Measurements from ENCODE around the gene CNDP1.
"Not testable (repeated sequence)": the region's sequence is repeated elsewhere in the genome, so short reads cannot be mapped to it uniquely, and the experiment has no call there.

The CNDP1 gene

GRCh38 chr18:74558096-74558495 lies 23.8 kb downstream of the CNDP1 start:
- DNase-seq = no peak
- Mint-ChIP-seq H3K4me3 (no peak overlapping the region), H3K9me3 (no peaks in the 10 kb centered on the region), H3K27me3 (peaks cover 41% of the 10 kb centered on the region), H3K36me3 (no peaks in the 10 kb centered on the region), H3K4me1 (no peaks in the 10 kb centered on the region), H3K27ac (no peak overlapping the region)
- CTCF ChIA-PET = no interaction called here

DNA sequence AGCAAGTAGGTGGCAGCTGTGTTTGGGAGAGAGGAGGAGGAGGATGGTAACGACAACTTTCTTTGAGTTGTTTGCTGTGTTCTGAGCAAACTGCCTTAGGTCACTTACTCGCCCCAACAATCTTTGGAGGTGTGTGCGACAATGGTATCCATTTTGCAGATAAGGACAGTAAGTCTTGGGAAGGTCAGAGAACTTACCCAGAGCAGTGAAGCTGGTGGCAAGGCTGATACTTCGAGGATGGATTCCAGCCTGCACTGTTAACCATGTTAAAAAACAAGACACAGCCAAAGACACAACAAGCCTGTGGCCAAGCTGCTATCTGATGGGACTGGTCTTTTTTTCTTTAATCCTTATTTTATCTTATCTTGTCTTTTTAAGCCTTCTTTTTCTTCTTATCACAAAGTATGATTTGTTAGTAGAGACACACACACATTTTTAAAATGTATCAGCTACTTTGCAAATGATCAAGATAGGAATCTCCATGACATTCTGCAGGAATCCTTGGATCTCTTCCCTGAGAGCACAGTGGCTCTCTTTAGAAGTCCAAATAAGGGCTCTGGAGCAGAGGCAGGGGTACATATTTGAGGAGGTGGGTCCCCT lies 27.9 kb downstream of the CNDP1 start:
- CTCF ChIA-PET = interaction anchor here (0.9 kb wide), 1 partner anchor 10 kb away, joined by 3 read pairs; no protein-coding TSS in a partner anchor

DNA sequence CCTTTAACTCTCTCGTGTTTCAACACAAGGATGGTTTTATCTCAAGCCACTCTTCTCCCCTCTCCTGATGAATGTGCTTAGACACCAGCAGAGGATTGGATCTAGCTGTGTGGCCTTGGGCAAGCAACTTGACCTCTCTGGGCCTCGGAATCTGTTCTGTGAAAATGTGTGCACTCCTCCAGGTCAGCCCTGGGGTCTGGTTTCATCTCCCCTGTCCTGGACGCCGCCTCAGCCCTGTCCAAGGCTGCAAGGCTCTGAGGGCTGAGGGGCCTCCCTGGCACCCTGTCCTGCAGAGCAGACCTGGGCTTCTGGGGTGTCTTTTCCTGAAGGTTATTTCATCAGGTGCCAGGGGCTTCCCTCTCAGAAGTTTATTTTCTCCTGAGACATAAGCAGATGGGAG lies 28.5 kb downstream of the CNDP1 start:
- CTCF ChIA-PET = no interaction called here
- H3K4me3 Mint-ChIP-seq = no peak overlapping the region

More for the DNA sequence above, 27.9 kb downstream of the CNDP1 start:
- peaks cover 8% of the 10 kb centered on the region for H3K9me3 Mint-ChIP-seq
- no peak overlapping the region for H3K27ac Mint-ChIP-seq
- DNase-seq = no peak
- peaks cover 37% of the 10 kb centered on the region for H3K27me3 Mint-ChIP-seq
- no peak overlapping the region for H3K4me3 Mint-ChIP-seq
- no peaks in the 10 kb centered on the region for H3K36me3 Mint-ChIP-seq
- no peaks in the 10 kb centered on the region for H3K4me1 Mint-ChIP-seq

DNA sequence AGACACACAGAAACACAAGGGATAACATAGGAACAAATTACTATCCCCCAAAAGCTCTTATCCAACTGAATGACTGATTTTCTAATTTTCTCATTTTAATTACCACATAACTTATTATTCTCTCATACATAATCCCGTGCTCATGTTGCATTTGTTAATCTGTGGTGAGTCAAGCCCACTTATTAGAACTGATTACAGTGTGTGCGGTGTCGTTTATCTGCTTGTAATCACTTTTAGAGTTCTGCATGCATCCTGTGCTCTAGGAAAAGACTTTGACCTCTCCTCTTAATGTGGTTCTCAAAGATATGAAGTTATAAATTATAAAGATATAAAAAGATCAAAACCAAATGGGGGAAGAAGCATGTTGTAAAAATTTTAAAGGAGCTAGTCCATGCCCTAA lies 29.7 kb downstream of the CNDP1 start:
- no peak overlapping the region for H3K4me3 Mint-ChIP-seq
- DNase-seq = no peak
- peaks cover 49% of the 10 kb centered on the region for H3K27me3 Mint-ChIP-seq
- H3K9me3 Mint-ChIP-seq = peaks cover 10% of the 10 kb centered on the region
- H3K36me3 Mint-ChIP-seq = no peaks in the 10 kb centered on the region
- CTCF ChIA-PET = interaction anchor here (1.1 to 1.5 kb wide), 2 partner anchors 12 to 24 kb away, joined by 3 read pairs; no protein-coding TSS in a partner anchor
- no peaks in the 10 kb centered on the region for H3K4me1 Mint-ChIP-seq
- no peak overlapping the region for H3K27ac Mint-ChIP-seq

More for the DNA sequence above, 28.5 kb downstream of the CNDP1 start:
- no peak for DNase-seq
- peaks cover 41% of the 10 kb centered on the region for H3K27me3 Mint-ChIP-seq
- no peaks in the 10 kb centered on the region for H3K4me1 Mint-ChIP-seq
- H3K9me3 Mint-ChIP-seq = peaks cover 10% of the 10 kb centered on the region
- H3K36me3 Mint-ChIP-seq = no peaks in the 10 kb centered on the region
- H3K27ac Mint-ChIP-seq = no peak overlapping the region

GRCh38 chr18:74565164-74565563 lies 30.9 kb downstream of the CNDP1 start:
- H3K9me3 Mint-ChIP-seq, H3K4me3 Mint-ChIP-seq, DNase-seq, H3K36me3 Mint-ChIP-seq, H3K27ac Mint-ChIP-seq, H3K4me1 Mint-ChIP-seq: not testable (repeated sequence)
- H3K27me3 Mint-ChIP-seq = peaks cover 44% of the 10 kb centered on the region
- CTCF ChIA-PET = interaction anchor here (1.5 kb wide), 1 partner anchor 22 kb away, joined by 3 read pairs; no protein-coding TSS in a partner anchor

DNA sequence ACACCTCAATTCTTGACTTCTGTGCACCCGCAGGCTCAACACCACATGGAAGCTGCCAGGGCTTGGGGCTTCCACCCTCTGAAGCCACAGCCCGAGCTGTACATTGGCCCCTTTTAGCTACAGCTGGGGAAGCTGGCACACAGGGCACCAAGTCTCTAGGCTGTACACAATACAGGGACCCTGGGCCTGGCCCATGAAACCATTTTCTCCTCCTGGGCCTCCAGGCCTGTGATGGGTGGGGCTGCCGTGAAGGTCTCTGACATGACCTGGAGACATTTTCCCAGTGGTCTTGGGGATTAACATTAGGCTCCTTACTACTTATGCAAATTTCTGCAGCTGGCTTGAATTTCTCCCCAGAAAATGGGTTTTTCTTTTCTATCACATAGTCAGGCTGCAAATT lies 31.7 kb downstream of the CNDP1 start:
- H3K36me3 Mint-ChIP-seq, H3K9me3 Mint-ChIP-seq, H3K27ac Mint-ChIP-seq, H3K4me1 Mint-ChIP-seq, H3K4me3 Mint-ChIP-seq, CTCF ChIA-PET, DNase-seq: not testable (repeated sequence)
- H3K27me3 Mint-ChIP-seq = peaks cover 37% of the 10 kb centered on the region

GRCh38 chr18:74567822-74568221 lies 33.5 kb downstream of the CNDP1 start:
- Mint-ChIP-seq H3K4me1 (no peaks in the 10 kb centered on the region), H3K27ac (no peak overlapping the region), H3K9me3 (peaks cover 10% of the 10 kb centered on the region), H3K27me3 (peaks cover 32% of the 10 kb centered on the region), H3K36me3 (no peaks in the 10 kb centered on the region), H3K4me3 (no peak overlapping the region)
- CTCF ChIA-PET = interaction anchor here (1.8 kb wide), 1 partner anchor 16 kb away, joined by 5 read pairs; no protein-coding TSS in a partner anchor
- DNase-seq = no peak

DNA sequence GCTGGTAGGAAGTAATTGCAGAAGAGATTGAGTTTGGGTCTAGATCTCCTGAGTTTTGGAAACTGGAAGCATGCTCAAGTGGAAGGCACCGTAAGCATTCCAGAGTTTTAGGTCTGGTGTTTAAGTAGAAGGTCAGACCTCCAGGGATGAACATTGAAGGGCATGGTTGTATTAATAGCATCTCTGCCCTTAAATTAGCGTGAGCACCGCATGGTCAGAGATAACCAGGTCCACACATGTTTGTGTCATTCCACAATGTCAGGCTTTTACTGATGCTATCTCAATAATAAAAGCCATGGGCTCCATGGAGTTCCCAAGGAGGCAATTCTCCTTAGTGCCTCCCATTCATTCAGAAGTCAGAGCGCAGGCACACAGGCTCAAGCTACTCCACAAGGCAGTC lies 35.1 kb downstream of the CNDP1 start:
- DNase-seq = no peak
- Mint-ChIP-seq H3K4me1 (no peaks in the 10 kb centered on the region), H3K4me3 (no peak overlapping the region), H3K9me3 (peaks cover 10% of the 10 kb centered on the region), H3K27ac (no peak overlapping the region), H3K36me3 (no peaks in the 10 kb centered on the region), H3K27me3 (peaks cover 28% of the 10 kb centered on the region)
- CTCF ChIA-PET = interaction anchor here (0.7 to 1.1 kb wide), 2 partner anchors 11 to 372 kb away, joined by 3 read pairs; no protein-coding TSS in a partner anchor

DNA sequence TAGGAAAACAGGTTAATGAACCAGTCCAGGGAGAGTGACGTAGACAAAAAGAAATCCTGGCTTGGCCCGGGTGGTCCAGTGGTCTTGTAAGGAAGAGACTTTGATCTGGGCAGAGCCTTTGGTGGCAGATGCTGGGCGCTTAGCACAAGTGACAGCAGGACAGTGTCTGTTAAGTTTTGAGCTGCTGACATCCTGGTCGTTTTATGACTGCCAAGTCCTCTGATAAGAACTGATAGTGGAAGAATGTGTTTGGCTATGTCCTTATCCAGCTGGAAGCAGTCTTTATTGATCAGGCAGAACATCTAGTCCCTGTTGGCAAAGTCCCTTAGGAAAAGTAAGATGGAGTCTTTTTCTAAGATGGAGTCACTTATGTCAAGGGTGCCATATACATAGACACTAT lies 36.0 kb downstream of the CNDP1 start:
- Mint-ChIP-seq H3K27ac (no peak overlapping the region), H3K4me3 (no peak overlapping the region), H3K36me3 (no peaks in the 10 kb centered on the region), H3K9me3 (peaks cover 10% of the 10 kb centered on the region), H3K27me3 (peaks cover 29% of the 10 kb centered on the region), H3K4me1 (no peaks in the 10 kb centered on the region)
- CTCF ChIA-PET = interaction anchor here (0.6 to 0.7 kb wide), 3 partner anchors 10 to 417 kb away, joined by 3 read pairs; no protein-coding TSS in a partner anchor
- DNase-seq = no peak

DNA sequence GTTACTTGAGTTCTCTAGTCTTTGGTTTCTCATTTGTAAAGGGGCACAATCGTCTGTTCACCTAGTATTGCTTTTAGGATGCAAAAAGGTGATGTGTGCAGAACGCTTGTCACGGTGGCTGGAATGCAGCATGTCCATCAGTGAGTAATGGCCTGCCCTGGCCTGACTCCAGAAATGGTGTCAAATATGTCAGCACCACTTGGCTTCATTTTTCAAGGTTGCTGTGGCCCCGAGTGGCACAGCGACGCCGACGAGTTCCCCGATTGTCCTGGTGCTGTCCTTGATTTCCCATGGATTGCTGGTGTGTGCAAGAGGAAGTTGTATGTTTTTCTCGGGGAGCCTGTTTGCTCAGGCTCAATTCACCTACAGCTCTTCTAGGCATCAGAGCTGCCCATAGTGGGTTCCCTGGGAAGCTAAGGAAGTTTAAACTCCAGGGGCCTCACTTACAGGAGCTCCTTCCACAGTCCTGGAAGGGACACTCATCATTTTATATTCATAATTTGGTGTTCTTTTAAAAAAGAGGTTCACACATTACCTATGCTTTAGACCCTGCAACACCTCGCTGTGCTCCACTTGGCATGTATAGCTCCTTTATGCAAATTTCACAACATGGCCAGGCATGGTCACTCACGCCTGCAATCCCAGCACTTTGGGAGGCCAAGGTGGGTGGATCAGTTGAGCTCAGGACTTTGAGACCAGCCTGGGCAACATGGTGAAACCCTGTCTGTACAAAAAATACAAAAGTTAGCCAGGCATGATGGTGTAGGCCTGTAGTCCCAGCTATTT lies 37.8 kb downstream of the CNDP1 start:
- peaks cover 26% of the 10 kb centered on the region for H3K27me3 Mint-ChIP-seq
- DNase-seq = no peak
- CTCF ChIA-PET = no interaction called here
- H3K36me3 Mint-ChIP-seq = no peaks in the 10 kb centered on the region
- H3K27ac Mint-ChIP-seq = no peak overlapping the region
- no peaks in the 10 kb centered on the region for H3K4me1 Mint-ChIP-seq
- no peak overlapping the region for H3K4me3 Mint-ChIP-seq
- H3K9me3 Mint-ChIP-seq = peaks cover 3% of the 10 kb centered on the region

DNA sequence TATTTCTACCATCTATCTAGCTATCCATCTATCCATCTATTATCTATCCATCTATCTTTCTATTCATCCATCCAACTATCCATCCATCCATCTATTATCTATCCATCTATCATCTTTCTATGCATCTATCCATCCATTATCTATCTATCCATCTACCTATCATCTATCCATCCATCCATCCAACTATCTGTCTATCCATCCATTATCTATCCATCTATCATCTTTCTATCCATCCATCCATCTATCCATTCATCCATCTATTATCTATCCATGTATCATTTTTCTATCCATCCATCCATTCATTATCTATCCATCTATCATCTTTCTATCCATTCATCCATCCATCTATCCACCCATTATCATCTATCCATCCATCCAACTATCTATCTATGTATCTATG lies 38.8 kb downstream of the CNDP1 start:
- CTCF ChIA-PET = no interaction called here

DNA sequence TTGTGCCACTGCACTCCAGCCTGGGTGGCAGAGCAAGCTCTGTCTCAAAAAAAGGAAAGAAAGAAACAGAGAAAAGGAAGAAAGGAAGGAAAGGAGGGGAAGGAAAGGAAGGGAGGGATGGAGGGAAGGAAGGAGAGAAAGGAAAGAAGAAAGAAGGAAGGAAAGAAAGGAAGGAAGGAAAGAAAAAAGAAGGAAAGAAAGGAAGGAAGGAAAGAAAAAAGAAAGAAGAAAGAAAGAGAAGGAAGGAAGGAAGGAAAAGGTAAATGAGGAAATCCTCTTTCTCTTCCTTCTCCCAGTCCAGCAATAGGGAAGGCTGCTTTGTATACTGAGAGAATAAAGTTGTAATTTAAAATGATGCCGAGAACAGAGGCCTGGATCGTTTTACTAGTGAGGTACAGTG lies 40.6 kb downstream of the CNDP1 start:
- Mint-ChIP-seq H3K36me3 (no peaks in the 10 kb centered on the region), H3K27me3 (peaks cover 24% of the 10 kb centered on the region), H3K9me3 (no peaks in the 10 kb centered on the region), H3K27ac (no peak overlapping the region), H3K4me3 (no peak overlapping the region), H3K4me1 (no peaks in the 10 kb centered on the region)
- CTCF ChIA-PET = no interaction called here
- no peak for DNase-seq

More for the DNA sequence above, 38.8 kb downstream of the CNDP1 start:
- Mint-ChIP-seq H3K4me1 (no peaks in the 10 kb centered on the region), H3K36me3 (no peaks in the 10 kb centered on the region), H3K4me3 (no peak overlapping the region), H3K27ac (no peak overlapping the region), H3K9me3 (no peaks in the 10 kb centered on the region), H3K27me3 (peaks cover 28% of the 10 kb centered on the region)
- DNase-seq = no peak

DNA sequence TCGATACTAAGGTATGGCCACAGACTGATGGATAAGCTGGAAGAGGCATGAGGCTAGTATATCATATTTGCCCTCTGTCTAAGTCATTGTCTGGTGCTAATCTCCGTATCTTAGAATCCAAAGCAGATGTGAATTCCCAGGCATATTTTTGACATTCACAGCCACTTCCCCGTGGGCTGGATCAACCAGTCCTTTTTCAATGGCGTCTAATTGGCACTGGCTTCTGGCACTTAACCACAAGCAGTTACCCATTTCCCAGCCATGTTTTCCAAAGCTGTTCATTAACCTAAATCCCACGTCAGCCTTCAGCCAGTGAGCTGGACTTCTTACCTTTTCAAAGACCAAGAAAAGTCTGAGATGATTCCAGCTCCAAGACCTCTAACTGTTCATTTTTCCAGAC lies 42.7 kb downstream of the CNDP1 start:
- no peak for DNase-seq
- Mint-ChIP-seq H3K36me3 (no peaks in the 10 kb centered on the region), H3K27me3 (peaks cover 31% of the 10 kb centered on the region), H3K4me3 (no peak overlapping the region), H3K4me1 (no peaks in the 10 kb centered on the region), H3K27ac (no peak overlapping the region), H3K9me3 (no peaks in the 10 kb centered on the region)
- CTCF ChIA-PET = no interaction called here

DNA sequence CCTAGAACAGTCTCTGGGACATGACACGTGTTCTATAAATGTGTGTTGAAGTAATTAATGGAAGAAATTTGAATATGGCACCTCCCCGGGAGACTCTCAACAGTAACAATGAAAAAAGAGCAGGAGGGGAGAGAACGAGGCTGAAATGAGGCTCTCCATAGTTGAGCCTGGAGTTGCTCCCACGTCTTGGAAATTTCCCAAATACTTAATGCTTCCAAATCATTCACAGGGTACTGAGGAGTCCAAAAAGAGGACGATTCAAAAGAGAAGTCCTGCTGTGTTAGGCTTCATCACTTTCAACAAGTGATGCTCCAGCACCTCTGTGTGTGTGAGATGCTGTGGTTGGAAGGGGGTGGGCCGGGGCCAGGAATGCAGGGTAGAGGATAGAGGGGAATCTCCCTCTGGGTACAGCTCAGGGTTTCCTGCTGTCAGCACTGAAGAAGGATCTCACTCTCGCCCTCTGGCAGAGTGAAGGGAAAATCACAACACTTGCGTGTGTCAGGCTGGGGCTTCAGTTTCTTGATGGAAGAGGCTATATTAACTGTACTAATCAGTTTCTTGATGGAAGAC lies 45.3 kb downstream of the CNDP1 start:
- H3K27me3 Mint-ChIP-seq = peaks cover 37% of the 10 kb centered on the region
- H3K9me3 Mint-ChIP-seq = no peaks in the 10 kb centered on the region
- CTCF ChIA-PET = no interaction called here
- no peak overlapping the region for H3K27ac Mint-ChIP-seq
- no peaks in the 10 kb centered on the region for H3K36me3 Mint-ChIP-seq
- H3K4me3 Mint-ChIP-seq = no peak overlapping the region
- no peak for DNase-seq
- no peaks in the 10 kb centered on the region for H3K4me1 Mint-ChIP-seq

DNA sequence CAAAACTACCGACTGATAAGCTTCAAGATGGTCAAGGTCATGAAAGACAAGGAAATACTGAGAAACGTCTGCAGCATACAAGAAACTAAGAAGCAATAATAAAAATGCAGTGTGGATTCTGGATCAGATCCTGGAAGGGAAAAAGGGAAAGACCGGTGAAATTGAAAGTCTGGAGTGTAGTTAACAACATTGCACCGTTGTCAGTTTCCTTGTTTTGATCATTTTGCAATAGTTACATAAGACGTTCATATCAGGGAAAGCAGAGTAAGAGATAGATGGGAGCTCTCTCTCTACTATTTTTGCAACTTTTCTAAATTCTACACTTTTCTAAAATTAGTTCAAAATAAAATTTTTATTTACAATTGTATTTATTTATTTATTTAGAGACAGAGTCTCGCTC lies 48.3 kb downstream of the CNDP1 start:
- no peaks in the 10 kb centered on the region for H3K4me1 Mint-ChIP-seq
- no peak overlapping the region for H3K27ac Mint-ChIP-seq
- CTCF ChIA-PET = no interaction called here
- peaks cover 36% of the 10 kb centered on the region for H3K27me3 Mint-ChIP-seq
- H3K36me3 Mint-ChIP-seq = no peaks in the 10 kb centered on the region
- no peak for DNase-seq
- no peaks in the 10 kb centered on the region for H3K9me3 Mint-ChIP-seq
- no peak overlapping the region for H3K4me3 Mint-ChIP-seq
